Tibial nerve (tissue), 4 donors: ENCODE results near the gene UBE2F.

Source experiments
- EP300 ChIP-seq, 2 donors: sonication (generic); formaldehyde crosslinking; IDR thresholded peaks; one replicate each; pipeline ENCODE4 v1.6.1; 2017; ENCODE audit warnings: antibody characterized with exemption in 2 of 2, mild to moderate bottlenecking in 1 of 2
- POLR2A ChIP-seq, 2 donors: fragments of 450-650 bp; IDR thresholded peaks; one replicate each; pipeline ENCODE4 v1.6.1; 2017; ENCODE audit warnings: antibody characterized with exemption in 2 of 2, mild to moderate bottlenecking in 2 of 2, moderate library complexity in 2 of 2
- TF ChIP-seq, protein P1 (sequence below), 5 experiments: fragments of 200-600 bp in 3 of 5; fragments of 450-650 bp in 2 of 5; sonication (generic) in 3 of 5; IDR thresholded peaks; one replicate each; pipeline ENCODE4 v1.5.1; 2016 to 2019; ENCODE audit warnings: antibody characterized with exemption in 5 of 5, mild to moderate bottlenecking in 3 of 5, moderate library complexity in 2 of 5

DNA sequence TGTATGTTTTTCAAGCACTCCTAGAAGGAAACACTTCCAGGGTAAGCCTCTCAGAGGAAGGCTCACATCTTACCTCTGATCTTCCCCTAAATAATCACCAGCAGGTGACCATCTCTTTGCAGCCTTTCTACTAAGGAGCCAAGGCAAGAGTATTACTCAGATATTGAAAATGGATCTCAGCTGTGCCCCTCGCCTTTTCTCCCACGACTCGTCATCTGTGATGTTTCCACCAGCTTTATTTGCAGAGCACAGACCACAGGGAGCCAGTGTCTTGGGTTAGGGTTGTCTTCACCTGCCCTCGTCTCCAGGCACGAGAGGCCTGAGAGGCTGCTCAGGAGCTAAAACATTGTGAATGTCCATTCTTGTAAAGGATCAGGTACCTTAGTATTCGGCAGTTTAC, 77.0 kb downstream of the UBE2F start:
- TF ChIP-seq EP300 (IDR thresholded peaks at IDR 0.05) (no peak), POLR2A (IDR thresholded peaks at IDR 0.05) (no peak)
- TF ChIP-seq, protein P1, sequence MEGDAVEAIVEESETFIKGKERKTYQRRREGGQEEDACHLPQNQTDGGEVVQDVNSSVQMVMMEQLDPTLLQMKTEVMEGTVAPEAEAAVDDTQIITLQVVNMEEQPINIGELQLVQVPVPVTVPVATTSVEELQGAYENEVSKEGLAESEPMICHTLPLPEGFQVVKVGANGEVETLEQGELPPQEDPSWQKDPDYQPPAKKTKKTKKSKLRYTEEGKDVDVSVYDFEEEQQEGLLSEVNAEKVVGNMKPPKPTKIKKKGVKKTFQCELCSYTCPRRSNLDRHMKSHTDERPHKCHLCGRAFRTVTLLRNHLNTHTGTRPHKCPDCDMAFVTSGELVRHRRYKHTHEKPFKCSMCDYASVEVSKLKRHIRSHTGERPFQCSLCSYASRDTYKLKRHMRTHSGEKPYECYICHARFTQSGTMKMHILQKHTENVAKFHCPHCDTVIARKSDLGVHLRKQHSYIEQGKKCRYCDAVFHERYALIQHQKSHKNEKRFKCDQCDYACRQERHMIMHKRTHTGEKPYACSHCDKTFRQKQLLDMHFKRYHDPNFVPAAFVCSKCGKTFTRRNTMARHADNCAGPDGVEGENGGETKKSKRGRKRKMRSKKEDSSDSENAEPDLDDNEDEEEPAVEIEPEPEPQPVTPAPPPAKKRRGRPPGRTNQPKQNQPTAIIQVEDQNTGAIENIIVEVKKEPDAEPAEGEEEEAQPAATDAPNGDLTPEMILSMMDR (IDR thresholded peaks at IDR 0.05), result no peak
